HepG2 (cell line): ENCODE results near the gene BICRAL. TPM values are rescaled to one million over a fixed set of nuclear protein-coding genes. Genes with fewer than 3 reads are reported as not detected.
"Not testable (repeated sequence)": the region's sequence is repeated elsewhere in the genome, so short reads cannot be mapped to it uniquely, and the experiment has no call there.

ENCODE experiments used
- ATAC-seq: fragments of 200-7000 bp; cut with Tn5 transposase; 3 replicates; pipeline ENCODE4 v1.9.1; 2020; ENCODE audit warnings: mild to moderate bottlenecking, moderate library complexity
- BruUV-seq: library from RNA; stranded (reverse); fragments of 400-500 nt; replicated peaks from 2 replicates; lab custom pipeline; 2021; lab: Mats Ljungman, UMichigan
- CTCF ChIA-PET: fragments of 300-600 bp; formaldehyde crosslinking; extraction: SDS; loops from one replicate; lab custom pipeline; 2021; ENCODE audit warnings: low total read pairs, inconsistent platforms, low intra/inter-chr PET ratio; lab: Yijun Ruan, JAX
- POLR2A ChIA-PET: fragments of 350-600 bp; sonication (Branson Sonifier 250); formaldehyde crosslinking; loops from one replicate; lab custom pipeline; 2020; ENCODE audit warnings: antibody characterized with exemption, inconsistent platforms; lab: Yijun Ruan, JAX
- DNase-seq: peaks from one replicate; pipeline ENCODE4 v3.0.0-alpha.2; 2015; ENCODE audit warnings: low spot score
- FAIRE-seq: peaks from 3 replicates; lab custom pipeline; 2011; peaks lifted over from hg19 to GRCh38; lab: Jason Lieb, UNC
- H2AFZ ChIP-seq: one replicate; pipeline ENCODE4 v1.6.1; 2011; ENCODE audit warnings: low read length, inconsistent platforms
- H3K27ac ChIP-seq: fragments of 300-600 bp; 3 replicates; pipeline ENCODE4 v1.8.0; 2011; ENCODE audit warnings: mixed run types, mild to moderate bottlenecking, mixed read lengths, low read length, inconsistent platforms; ENCODE audit not compliant: insufficient read depth; ENCODE audit errors: extremely low read length
- H3K27me3 ChIP-seq, 2 experiments: fragments of 200-600 bp in 1 of 2; 2 replicates in 1 of 2; 3 replicates in 1 of 2; pipeline versions ENCODE4 v1.6.0 to v1.8.0; 2011; ENCODE audit warnings: low read length in 2 of 2, mild to moderate bottlenecking in 2 of 2, moderate library complexity in 2 of 2, inconsistent platforms in 1 of 2; ENCODE audit not compliant: insufficient read depth in 2 of 2, control insufficient read depth in 1 of 2
- H3K36me3 ChIP-seq, 2 experiments: fragments of 200-600 bp in 1 of 2; replicated peaks in 1 of 2; 2 replicates in 1 of 2; 3 replicates in 1 of 2; pipeline versions ENCODE4 v1.5.1 to v1.8.0; 2011; ENCODE audit warnings: low read length in 2 of 2, inconsistent platforms in 1 of 2; ENCODE audit not compliant: insufficient read depth in 2 of 2, control insufficient read depth in 1 of 2
- H3K4me1 ChIP-seq: 2 replicates; pipeline ENCODE4 v1.5.1; 2012; ENCODE audit warnings: low read length, inconsistent platforms; ENCODE audit not compliant: insufficient read depth
- H3K4me2 ChIP-seq: 2 replicates; pipeline ENCODE4 v1.6.0; 2011; ENCODE audit warnings: low read depth, low read length, inconsistent platforms
- H3K4me3 ChIP-seq, 3 experiments: fragments of 200-600 bp in 1 of 3; sonication (generic), shearing (Covaris generic) in 1 of 3; replicated peaks in 1 of 3; 2 replicates each; pipeline ENCODE4 v1.5.1; 2011 to 2016; ENCODE audit warnings: low read length in 3 of 3, inconsistent platforms in 2 of 3, low read depth in 2 of 3, mild to moderate bottlenecking in 2 of 3, control low read depth in 1 of 3, mixed read lengths in 1 of 3; ENCODE audit not compliant: insufficient read depth in 1 of 3
- H3K79me2 ChIP-seq: one replicate; pipeline ENCODE4 v1.6.1; 2011; ENCODE audit warnings: low read length, inconsistent platforms; ENCODE audit not compliant: insufficient read depth
- H3K9ac ChIP-seq: 2 replicates; pipeline ENCODE4 v1.6.0; 2011; ENCODE audit warnings: mild to moderate bottlenecking, low read depth, low read length, inconsistent platforms; ENCODE audit not compliant: insufficient read depth
- H3K9me3 ChIP-seq: 2 replicates; pipeline ENCODE4 v1.5.1; 2012; ENCODE audit warnings: mild to moderate bottlenecking, low read length
- H4K20me1 ChIP-seq: 2 replicates; pipeline ENCODE4 v1.6.0; 2011; ENCODE audit warnings: inconsistent platforms, mild to moderate bottlenecking, low read length, moderate library complexity; ENCODE audit not compliant: insufficient read depth
- HDAC2 ChIP-seq: sonication (generic); formaldehyde crosslinking; IDR thresholded peaks from 2 replicates; pipeline ENCODE4 v1.4.0; 2020; ENCODE audit warnings: missing genetic modification reagents
- HMG20A ChIP-seq: IDR thresholded peaks from 2 replicates; pipeline ENCODE4 v1.6.1; 2016; ENCODE audit warnings: borderline replicate concordance
- IRX3 ChIP-seq: sonication (generic); formaldehyde crosslinking; IDR thresholded peaks from 2 replicates; pipeline ENCODE4 v1.8.1; 2023; ENCODE audit warnings: mild to moderate bottlenecking, low read depth, missing genetic modification reagents, borderline replicate concordance
- KDM3A ChIP-seq: IDR thresholded peaks from 2 replicates; pipeline ENCODE4 v1.6.1; 2018; ENCODE audit warnings: low read depth, missing compliant biosample characterization
- KMT2B ChIP-seq: IDR thresholded peaks from 2 replicates; pipeline ENCODE4 v1.6.1; 2016; ENCODE audit warnings: missing genetic modification reagents, missing compliant biosample characterization
- MTA1 ChIP-seq: sonication (generic); formaldehyde crosslinking; IDR thresholded peaks from 2 replicates; pipeline ENCODE4 v1.4.0; 2020; ENCODE audit warnings: missing genetic modification reagents, mild to moderate bottlenecking, borderline replicate concordance
- MYC ChIP-seq: sonication (generic); formaldehyde crosslinking; IDR thresholded peaks from 2 replicates; pipeline ENCODE4 v1.9.0; 2021; ENCODE audit warnings: missing genetic modification reagents, borderline replicate concordance
- PITX1 ChIP-seq: sonication (generic); formaldehyde crosslinking; IDR thresholded peaks from 2 replicates; pipeline ENCODE4 v1.5.1; 2020; ENCODE audit warnings: mild to moderate bottlenecking, missing genetic modification reagents
- RARG ChIP-seq: sonication (generic); formaldehyde crosslinking; IDR thresholded peaks from 2 replicates; pipeline ENCODE4 v1.4.0; 2020; ENCODE audit warnings: low read depth, mild to moderate bottlenecking, missing genetic modification reagents
- SAP130 ChIP-seq: IDR thresholded peaks from 2 replicates; pipeline ENCODE4 v1.6.1; 2016; ENCODE audit warnings: low read depth
- SP4 ChIP-seq: sonication (generic); formaldehyde crosslinking; IDR thresholded peaks from 2 replicates; pipeline ENCODE4 v1.8.1; 2023; ENCODE audit warnings: mild to moderate bottlenecking, missing genetic modification reagents
- YEATS2 ChIP-seq: sonication (generic); formaldehyde crosslinking; IDR thresholded peaks from 2 replicates; pipeline ENCODE4 v1.4.0; 2020; ENCODE audit warnings: missing genetic modification reagents, borderline replicate concordance
- ZFX ChIP-seq: sonication (generic); formaldehyde crosslinking; IDR thresholded peaks from 2 replicates; pipeline ENCODE4 v1.4.0; 2020; ENCODE audit warnings: mild to moderate bottlenecking, low read depth, missing genetic modification reagents, moderate library complexity
- ZFY ChIP-seq: sonication (generic); formaldehyde crosslinking; IDR thresholded peaks from 2 replicates; pipeline ENCODE4 v1.4.0; 2020; ENCODE audit warnings: missing genetic modification reagents
- ZNF343 ChIP-seq: sonication (generic); formaldehyde crosslinking; IDR thresholded peaks from 2 replicates; pipeline ENCODE4 v1.4.0; 2020; ENCODE audit warnings: mild to moderate bottlenecking, missing genetic modification reagents
- ZSCAN29 ChIP-seq: sonication (generic); formaldehyde crosslinking; conservative IDR thresholded peaks from 2 replicates; pipeline ENCODE4 v1.4.0; 2020; ENCODE audit warnings: mild to moderate bottlenecking, missing genetic modification reagents
- WGBS: methylation state at CpG from one replicate; pipeline ENCODE4 v1.1.6; 2017; ENCODE audit warnings: low lambda C conversion rate; 5-methylcytosine and 5-hydroxymethylcytosine counted together
- in situ Hi-C: cut with HindIII; loops from 2 replicates; pipeline ENCODE4 v1.10.0; 2017; ENCODE audit warnings: low pct_unique_long_range_greater_than_20kb; ENCODE audit not compliant: extremely low pct_ligation_motif_present
- intact Hi-C: fragments of 100-400 bp; cut with micrococcal nuclease; formaldehyde crosslinking; loops from one replicate; pipeline ENCODE4 v1.10.0; 2022; ENCODE audit not compliant: unreplicated experiment
- polyA plus RNA-seq, 8 experiments: library from polyadenylated mRNA; depleted of rRNA in 3 of 8; stranded (reverse) in 7 of 8; unstranded in 1 of 8; fragments of >200 nt; fragmentation: Illumina TruSeq in 4 of 8; extraction: Trizol in 4 of 8; gene quantifications; 2 replicates each; pipeline versions ENCODE4 v1.2.1 to v1.2.3, GENCODE V29; 2011 to 2016; ENCODE audit warnings: low read depth in 4 of 8, missing spikeins in 1 of 8, mixed read lengths in 1 of 8; ENCODE audit not compliant: insufficient read depth in 1 of 8
- total RNA-seq, 5 experiments: library from RNA; depleted of rRNA; stranded (reverse); fragments of >200 nt; fragmentation: Illumina TruSeq; extraction: Trizol; gene quantifications; 2 replicates each; pipeline ENCODE4 v1.2.3, GENCODE V29; 2016; ENCODE audit warnings: low read depth in 1 of 5
- TF ChIP-seq, protein P1 (sequence below): sonication (generic); formaldehyde crosslinking; IDR thresholded peaks from 2 replicates; pipeline ENCODE4 v1.9.0; 2022; ENCODE audit warnings: missing genetic modification reagents, mild to moderate bottlenecking, borderline replicate concordance
- TF ChIP-seq, protein P2 (sequence below): sonication (generic); formaldehyde crosslinking; IDR thresholded peaks from 2 replicates; pipeline ENCODE4 v1.4.0; 2020; ENCODE audit warnings: missing genetic modification reagents
- TF ChIP-seq, protein P3 (sequence below): sonication (generic); formaldehyde crosslinking; IDR thresholded peaks from 2 replicates; pipeline ENCODE4 v1.8.1; 2023; ENCODE audit warnings: mild to moderate bottlenecking, missing genetic modification reagents

Gene BICRAL
- total and polyA plus RNA-seq, 2 of the 13 experiments (the other 11 are each of a cell fraction or from before 2014, with no cell fraction given): 5.0 to 13.5 TPM

DNA sequence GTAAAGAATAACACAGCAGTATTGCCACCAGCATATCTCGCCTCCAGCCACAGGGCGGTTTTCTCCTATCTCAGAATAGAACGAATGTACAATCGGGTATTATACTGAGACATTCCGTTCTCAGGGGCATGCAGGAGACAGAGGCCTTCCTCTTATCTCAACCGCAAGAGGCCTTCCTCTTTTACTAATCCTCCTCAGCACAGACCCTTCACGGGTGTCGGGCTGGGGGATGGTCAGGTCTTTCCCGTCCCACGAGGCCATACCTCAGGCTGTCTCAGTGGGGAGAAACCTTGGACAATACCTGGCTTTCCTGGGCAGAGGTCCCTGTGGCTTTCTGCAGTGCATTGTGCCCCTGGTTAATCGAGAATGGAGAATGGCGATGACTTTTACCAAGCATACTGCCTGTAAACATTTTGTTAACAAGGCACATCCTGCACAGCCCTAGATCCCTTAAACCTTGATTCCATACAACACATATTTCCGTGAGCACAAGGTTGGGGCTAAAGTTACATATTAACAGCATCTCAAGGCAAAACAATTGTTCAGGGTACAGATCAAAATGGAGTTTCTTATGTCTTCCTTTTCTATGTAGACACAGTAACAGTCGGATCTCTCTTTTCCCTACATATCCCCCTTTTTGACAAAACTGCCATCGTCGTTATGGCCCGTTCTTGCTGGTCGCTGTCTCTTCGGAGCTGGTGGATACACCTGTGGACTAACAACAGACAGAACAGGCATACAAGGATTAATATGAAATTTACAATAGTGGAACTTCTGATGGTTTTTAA, 112.4 kb downstream of the BICRAL start:
- H3K79me2 ChIP-seq, H4K20me1 ChIP-seq, ATAC-seq, in situ Hi-C loops, H3K36me3 ChIP-seq, H3K27me3 ChIP-seq, BruUV-seq, DNase-seq, H3K9me3 ChIP-seq, CTCF ChIA-PET: not testable (repeated sequence)
- Histone ChIP-seq H3K4me3 (peak overlapping the region; percentile 41 to 62 (median 52); a peak in 5 of 6 replicates), H2AFZ (peak overlapping the region; percentile 83), H3K4me2 (peak overlapping the region; percentile 90), H3K9ac (peak overlapping the region; percentile 59), H3K4me1 (peaks cover 44% of the 10 kb centered on the region), H3K27ac (peak overlapping the region; percentile 10)
- intact Hi-C loops: loop anchor here (5.0 kb wide), 1 partner anchor 167 kb away; no protein-coding TSS in a partner anchor
- WGBS: 10% methylated on average over 17 of the region's 19 CpGs
- POLR2A ChIA-PET: interaction anchor here (2.7 to 7.3 kb wide), 2 partner anchors 14 to 15 kb away, joined by 10 to 147 read pairs; partner anchors contain the start of gene RPL7L1
- peak; percentile 32 for FAIRE-seq
- TF ChIP-seq, protein P1, sequence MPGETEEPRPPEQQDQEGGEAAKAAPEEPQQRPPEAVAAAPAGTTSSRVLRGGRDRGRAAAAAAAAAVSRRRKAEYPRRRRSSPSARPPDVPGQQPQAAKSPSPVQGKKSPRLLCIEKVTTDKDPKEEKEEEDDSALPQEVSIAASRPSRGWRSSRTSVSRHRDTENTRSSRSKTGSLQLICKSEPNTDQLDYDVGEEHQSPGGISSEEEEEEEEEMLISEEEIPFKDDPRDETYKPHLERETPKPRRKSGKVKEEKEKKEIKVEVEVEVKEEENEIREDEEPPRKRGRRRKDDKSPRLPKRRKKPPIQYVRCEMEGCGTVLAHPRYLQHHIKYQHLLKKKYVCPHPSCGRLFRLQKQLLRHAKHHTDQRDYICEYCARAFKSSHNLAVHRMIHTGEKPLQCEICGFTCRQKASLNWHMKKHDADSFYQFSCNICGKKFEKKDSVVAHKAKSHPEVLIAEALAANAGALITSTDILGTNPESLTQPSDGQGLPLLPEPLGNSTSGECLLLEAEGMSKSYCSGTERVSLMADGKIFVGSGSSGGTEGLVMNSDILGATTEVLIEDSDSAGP (CRISPR knock-in tag): peak; percentile 54; the same call in 1 of the 2 replicates
- TF ChIP-seq YEATS2 (CRISPR knock-in tag) (peak; percentile 48; the same call in 1 of the 2 replicates), ZSCAN29 (CRISPR knock-in tag) (0 out of 2 replicates have a peak, but pooled peaks have one; percentile 37), HMG20A (CRISPR knock-in tag) (peak; percentile 9; the same call in 1 of the 2 replicates), ZFX (CRISPR knock-in tag) (peak; percentile 81), SP4 (CRISPR knock-in tag) (peak; percentile 42), RARG (CRISPR knock-in tag) (peak; percentile 66; the same call in 1 of the 2 replicates), KMT2B (CRISPR knock-in tag) (peak; percentile 20; the same call in 1 of the 2 replicates), HDAC2 (CRISPR knock-in tag) (peak; percentile 44; the same call in 1 of the 2 replicates), PITX1 (peak; percentile 64; the same call in 1 of the 2 replicates), IRX3 (CRISPR knock-in tag) (peak; percentile 61; the same call in 1 of the 2 replicates), SAP130 (CRISPR knock-in tag) (peak; percentile 51), KDM3A (CRISPR knock-in tag) (0 out of 2 replicates have a peak, but pooled peaks have one; percentile 32), ZFY (CRISPR knock-in tag) (peak; percentile 61), MTA1 (CRISPR knock-in tag) (0 out of 2 replicates have a peak, but pooled peaks have one; percentile 53), MYC (CRISPR knock-in tag) (peak; percentile 61; the same call in 1 of the 2 replicates), ZNF343 (CRISPR knock-in tag) (0 out of 2 replicates have a peak, but pooled peaks have one; percentile 38)
- TF ChIP-seq, protein P2, sequence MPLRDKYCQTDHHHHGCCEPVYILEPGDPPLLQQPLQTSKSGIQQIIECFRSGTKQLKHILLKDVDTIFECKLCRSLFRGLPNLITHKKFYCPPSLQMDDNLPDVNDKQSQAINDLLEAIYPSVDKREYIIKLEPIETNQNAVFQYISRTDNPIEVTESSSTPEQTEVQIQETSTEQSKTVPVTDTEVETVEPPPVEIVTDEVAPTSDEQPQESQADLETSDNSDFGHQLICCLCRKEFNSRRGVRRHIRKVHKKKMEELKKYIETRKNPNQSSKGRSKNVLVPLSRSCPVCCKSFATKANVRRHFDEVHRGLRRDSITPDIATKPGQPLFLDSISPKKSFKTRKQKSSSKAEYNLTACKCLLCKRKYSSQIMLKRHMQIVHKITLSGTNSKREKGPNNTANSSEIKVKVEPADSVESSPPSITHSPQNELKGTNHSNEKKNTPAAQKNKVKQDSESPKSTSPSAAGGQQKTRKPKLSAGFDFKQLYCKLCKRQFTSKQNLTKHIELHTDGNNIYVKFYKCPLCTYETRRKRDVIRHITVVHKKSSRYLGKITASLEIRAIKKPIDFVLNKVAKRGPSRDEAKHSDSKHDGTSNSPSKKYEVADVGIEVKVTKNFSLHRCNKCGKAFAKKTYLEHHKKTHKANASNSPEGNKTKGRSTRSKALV: peak; percentile 45; the same call in 1 of the 2 replicates
- TF ChIP-seq, protein P3, sequence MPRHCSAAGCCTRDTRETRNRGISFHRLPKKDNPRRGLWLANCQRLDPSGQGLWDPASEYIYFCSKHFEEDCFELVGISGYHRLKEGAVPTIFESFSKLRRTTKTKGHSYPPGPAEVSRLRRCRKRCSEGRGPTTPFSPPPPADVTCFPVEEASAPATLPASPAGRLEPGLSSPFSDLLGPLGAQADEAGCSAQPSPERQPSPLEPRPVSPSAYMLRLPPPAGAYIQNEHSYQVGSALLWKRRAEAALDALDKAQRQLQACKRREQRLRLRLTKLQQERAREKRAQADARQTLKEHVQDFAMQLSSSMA (CRISPR knock-in tag): 0 out of 2 replicates have a peak, but pooled peaks have one; percentile 26
